Measurements from ENCODE around the gene ACBD6. TPM values are rescaled to one million over a fixed set of nuclear protein-coding genes. Genes with fewer than 3 reads are reported as not detected.

The ACBD6 gene
- total RNA-seq, 6 experiments from 2014 or later = 21.1 to 29.5 (median 27.0) TPM

- no peak overlapping the region for H3K27ac Mint-ChIP-seq
Observed at GRCh38 chr1:180265871-180266270, 236.5 kb downstream of the ACBD6 start.

GRCh38 chr1:180265201-180265600, 237.2 kb downstream of the ACBD6 start:
- no peak for DNase-seq
- H3K27me3 Mint-ChIP-seq (ENCODE audit: insufficient read depth) = peaks cover 19% of the 10 kb centered on the region
- no peaks in the 10 kb centered on the region for H3K4me1 Mint-ChIP-seq (ENCODE audit: low read depth)
- no peak for TF ChIP-seq CTCF (IDR thresholded peaks at IDR 0.05)
- no peak overlapping the region for H3K27ac Mint-ChIP-seq
- no peak overlapping the region for H3K4me3 Mint-ChIP-seq
- no peaks in the 10 kb centered on the region for H3K9me3 Mint-ChIP-seq
- H3K36me3 Mint-ChIP-seq (ENCODE audit: low read depth) = no peaks in the 10 kb centered on the region

More at GRCh38 chr1:180265871-180266270, 236.5 kb downstream of the ACBD6 start:
- Mint-ChIP-seq H3K4me3 (no peak overlapping the region), H3K4me1 (ENCODE audit: low read depth) (no peaks in the 10 kb centered on the region; the same call in 1 of the 2 replicates), H3K9me3 (no peaks in the 10 kb centered on the region), H3K36me3 (ENCODE audit: low read depth) (no peaks in the 10 kb centered on the region), H3K27me3 (ENCODE audit: insufficient read depth) (peaks cover 15% of the 10 kb centered on the region)
- no peak for DNase-seq
- no peak for TF ChIP-seq CTCF (IDR thresholded peaks at IDR 0.05)

- TF ChIP-seq CTCF (IDR thresholded peaks at IDR 0.05) = no peak
- H3K4me3 Mint-ChIP-seq = no peak overlapping the region
- H3K27ac Mint-ChIP-seq = no peak overlapping the region
Observed at GRCh38 chr1:180264595-180264994, 237.8 kb downstream of the ACBD6 start.

GRCh38 chr1:180262628-180263488, 239.5 kb downstream of the ACBD6 start:
- DNase-seq = no peak
- H3K9me3 Mint-ChIP-seq = no peaks in the 10 kb centered on the region
- no peak for TF ChIP-seq CTCF (IDR thresholded peaks at IDR 0.05)
- H3K4me1 Mint-ChIP-seq (ENCODE audit: low read depth) = no peaks in the 10 kb centered on the region
- H3K4me3 Mint-ChIP-seq = no peak overlapping the region
- no peaks in the 10 kb centered on the region for H3K36me3 Mint-ChIP-seq (ENCODE audit: low read depth)
- no peak overlapping the region for H3K27ac Mint-ChIP-seq
- peaks cover 28% of the 10 kb centered on the region for H3K27me3 Mint-ChIP-seq (ENCODE audit: insufficient read depth)

More at GRCh38 chr1:180264595-180264994, 237.8 kb downstream of the ACBD6 start:
- Mint-ChIP-seq H3K36me3 (ENCODE audit: low read depth) (no peaks in the 10 kb centered on the region), H3K9me3 (no peaks in the 10 kb centered on the region), H3K27me3 (ENCODE audit: insufficient read depth) (peaks cover 21% of the 10 kb centered on the region), H3K4me1 (ENCODE audit: low read depth) (no peaks in the 10 kb centered on the region)
- DNase-seq = no peak

GRCh38 chr1:180261524-180262155, 240.7 kb downstream of the ACBD6 start:
- DNase-seq = no peak
- no peak overlapping the region for H3K4me3 Mint-ChIP-seq
- TF ChIP-seq CTCF (IDR thresholded peaks at IDR 0.05) = no peak
- no peaks in the 10 kb centered on the region for H3K9me3 Mint-ChIP-seq
- H3K27me3 Mint-ChIP-seq (ENCODE audit: insufficient read depth) = peaks cover 30% of the 10 kb centered on the region
- H3K27ac Mint-ChIP-seq = no peak overlapping the region
- no peaks in the 10 kb centered on the region for H3K4me1 Mint-ChIP-seq (ENCODE audit: low read depth)
- no peaks in the 10 kb centered on the region for H3K36me3 Mint-ChIP-seq (ENCODE audit: low read depth)
